Prostate gland (tissue), 2 donors: ENCODE results near the gene HS6ST3. TPM values are rescaled to one million over a fixed set of nuclear protein-coding genes. Genes with fewer than 3 reads are reported as not detected.

ENCODE experiments used
- DNase-seq: peaks from one replicate; pipeline ENCODE4 v3.0.0-alpha.2; 2019; ENCODE audit warnings: low spot score
- H3K27ac ChIP-seq, 2 donors: fragments of 200-600 bp; sonication (generic); 2 replicates each; pipeline ENCODE4 v1.5.1; 2017 to 2019
- H3K27me3 ChIP-seq: fragments of 200-600 bp; sonication (generic); replicated peaks from 2 replicates; pipeline ENCODE4 v1.5.1; 2019; ENCODE audit not compliant: insufficient read depth
- H3K36me3 ChIP-seq, 2 donors: fragments of 200-600 bp; sonication (generic); 1 replicate in 1 of 2; 2 replicates in 1 of 2; pipeline versions ENCODE4 v1.5.1 to v1.8.1; 2017 to 2019
- H3K4me1 ChIP-seq: fragments of 200-600 bp; sonication (generic); replicated peaks from 2 replicates; pipeline ENCODE4 v1.5.1; 2019
- H3K4me3 ChIP-seq, 2 donors: fragments of 200-600 bp; sonication (generic); 2 replicates each; pipeline ENCODE4 v1.5.1; 2017 to 2019
- H3K9me3 ChIP-seq: fragments of 200-600 bp; sonication (generic); 2 replicates; pipeline ENCODE4 v1.5.1; 2017
- POLR2A ChIP-seq: fragments of 450-650 bp; IDR thresholded peaks from one replicate; pipeline ENCODE4 v1.6.1; 2016; ENCODE audit warnings: antibody characterized with exemption, mild to moderate bottlenecking
- POLR2AphosphoS5 ChIP-seq: sonication (generic); formaldehyde crosslinking; IDR thresholded peaks from one replicate; pipeline ENCODE4 v1.6.1; 2017; ENCODE audit warnings: antibody characterized with exemption
- WGBS: methylation state at CpG from one replicate; pipeline ENCODE4 v1.1.5; 2018; 5-methylcytosine and 5-hydroxymethylcytosine counted together
- intact Hi-C: fragments of 100-400 bp; cut with DNase I; formaldehyde crosslinking; loops from one replicate; pipeline ENCODE4 v1.14.2; 2022
- total RNA-seq, 2 donors: library from RNA; depleted of rRNA; stranded (reverse); fragments of >200 nt; gene quantifications; one replicate each; pipeline ENCODE4 v1.1.0, GENCODE V29; 2016
- TF ChIP-seq, protein P1 (sequence below), 4 experiments: fragments of 200-600 bp in 2 of 4; fragments of 450-650 bp in 2 of 4; sonication (generic) in 2 of 4; IDR thresholded peaks; 1 replicate in 3 of 4; 2 replicates in 1 of 4; pipeline ENCODE4 v1.5.1; 2016 to 2019; ENCODE audit warnings: antibody characterized with exemption in 4 of 4, mild to moderate bottlenecking in 2 of 4, moderate library complexity in 2 of 4

Gene HS6ST3
- total RNA-seq, 2 donors from 2014 or later: 0.97 to 1.0 TPM

DNA sequence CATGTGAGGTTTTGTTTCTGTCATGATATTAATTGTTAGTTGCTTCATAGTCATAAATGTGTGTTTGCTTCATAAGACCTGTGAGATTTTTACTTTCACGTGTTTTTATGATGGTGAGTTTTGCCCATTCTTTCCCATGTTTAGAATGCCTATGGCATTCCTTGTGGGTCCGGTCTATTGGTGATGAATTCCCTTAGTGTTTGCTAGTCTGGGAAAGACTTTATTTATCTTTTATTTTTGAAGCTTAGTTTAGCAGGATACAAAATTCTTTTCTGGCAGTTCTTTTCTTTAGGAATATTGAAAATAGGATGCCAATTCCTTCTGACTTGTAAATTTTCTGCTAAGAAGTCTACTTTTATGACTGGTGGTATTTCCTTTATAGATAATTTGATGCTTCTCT, 571.7 kb downstream of the HS6ST3 start:
- Histone ChIP-seq H3K27ac (no peak overlapping the region), H3K4me3 (no peak overlapping the region), H3K4me1 (no peaks in the 10 kb centered on the region), H3K9me3 (no peaks in the 10 kb centered on the region), H3K27me3 (no peaks in the 10 kb centered on the region), H3K36me3 (no peaks in the 10 kb centered on the region)
- DNase-seq: no peak
- intact Hi-C loops: no loop called here
- 90% methylated on average over 2 of the region's 2 CpGs for WGBS
- TF ChIP-seq POLR2A (no peak), POLR2AphosphoS5 (no peak)
- TF ChIP-seq, protein P1, sequence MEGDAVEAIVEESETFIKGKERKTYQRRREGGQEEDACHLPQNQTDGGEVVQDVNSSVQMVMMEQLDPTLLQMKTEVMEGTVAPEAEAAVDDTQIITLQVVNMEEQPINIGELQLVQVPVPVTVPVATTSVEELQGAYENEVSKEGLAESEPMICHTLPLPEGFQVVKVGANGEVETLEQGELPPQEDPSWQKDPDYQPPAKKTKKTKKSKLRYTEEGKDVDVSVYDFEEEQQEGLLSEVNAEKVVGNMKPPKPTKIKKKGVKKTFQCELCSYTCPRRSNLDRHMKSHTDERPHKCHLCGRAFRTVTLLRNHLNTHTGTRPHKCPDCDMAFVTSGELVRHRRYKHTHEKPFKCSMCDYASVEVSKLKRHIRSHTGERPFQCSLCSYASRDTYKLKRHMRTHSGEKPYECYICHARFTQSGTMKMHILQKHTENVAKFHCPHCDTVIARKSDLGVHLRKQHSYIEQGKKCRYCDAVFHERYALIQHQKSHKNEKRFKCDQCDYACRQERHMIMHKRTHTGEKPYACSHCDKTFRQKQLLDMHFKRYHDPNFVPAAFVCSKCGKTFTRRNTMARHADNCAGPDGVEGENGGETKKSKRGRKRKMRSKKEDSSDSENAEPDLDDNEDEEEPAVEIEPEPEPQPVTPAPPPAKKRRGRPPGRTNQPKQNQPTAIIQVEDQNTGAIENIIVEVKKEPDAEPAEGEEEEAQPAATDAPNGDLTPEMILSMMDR (IDR thresholded peaks at IDR 0.05): no peak

DNA sequence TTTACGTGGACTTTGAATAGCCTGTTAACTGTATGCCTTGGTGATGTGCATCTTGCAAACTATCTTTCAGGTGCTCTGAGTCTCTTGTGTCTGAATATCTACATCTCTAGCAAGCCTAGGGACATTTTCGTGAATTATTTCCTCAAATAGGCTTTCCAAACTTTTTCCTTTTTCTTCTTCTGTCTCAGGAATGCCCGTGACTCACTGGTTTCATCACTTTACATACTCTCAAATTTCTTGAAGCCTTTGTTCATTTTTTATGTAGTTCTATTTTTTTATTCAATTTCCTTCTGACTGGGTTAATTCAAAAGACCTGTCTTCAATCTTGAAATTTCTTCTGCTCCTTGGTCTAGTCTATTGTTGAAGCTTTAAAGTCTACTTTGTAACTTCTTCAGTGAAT, 572.1 kb downstream of the HS6ST3 start:
- H3K4me1 ChIP-seq: no peaks in the 10 kb centered on the region
- intact Hi-C loops: no loop called here
- H3K27ac ChIP-seq: no peak overlapping the region
- H3K9me3 ChIP-seq: no peaks in the 10 kb centered on the region
- DNase-seq: no peak
- H3K36me3 ChIP-seq: no peaks in the 10 kb centered on the region
- no peak overlapping the region for H3K4me3 ChIP-seq
- no peaks in the 10 kb centered on the region for H3K27me3 ChIP-seq
- WGBS: 91% methylated on average over 3 of the region's 3 CpGs
- no peak for TF ChIP-seq POLR2A
- no peak for TF ChIP-seq POLR2AphosphoS5
- TF ChIP-seq, protein P1 (IDR thresholded peaks at IDR 0.05): no peak

DNA sequence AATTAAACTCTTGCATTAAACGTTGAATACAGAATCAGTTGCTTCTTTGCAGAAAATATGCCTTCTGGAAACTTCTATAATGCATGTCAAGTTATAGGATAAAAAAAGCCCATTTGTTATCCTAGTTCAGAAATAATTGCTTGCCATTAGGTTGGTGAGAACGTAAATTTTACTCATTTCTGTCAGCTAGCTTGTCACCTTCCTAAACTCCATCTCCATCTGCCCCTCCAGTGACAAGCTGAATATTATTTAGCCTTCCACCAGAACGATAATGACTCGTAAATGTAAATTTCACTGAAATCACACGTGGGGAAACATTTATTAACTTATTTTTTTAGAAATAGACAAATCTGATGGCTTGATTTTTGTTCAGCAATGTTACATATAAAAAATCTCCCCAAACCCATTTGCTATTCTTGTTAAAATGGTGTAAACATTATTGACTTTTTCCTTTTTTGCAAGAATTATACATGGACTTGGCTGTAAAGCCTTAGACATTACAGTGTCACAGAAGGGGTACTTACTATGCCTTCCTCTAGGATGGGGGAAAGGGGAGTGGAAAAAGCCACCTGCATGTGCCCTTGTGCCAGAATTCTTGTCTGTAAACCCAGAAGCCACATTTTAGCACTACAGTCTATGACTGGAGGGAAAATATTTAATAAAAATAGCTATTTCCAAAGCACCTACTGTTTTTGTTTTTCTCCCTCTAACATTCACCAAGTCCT, 577.5 kb downstream of the HS6ST3 start:
- H3K9me3 ChIP-seq: no peaks in the 10 kb centered on the region
- no peak overlapping the region for H3K4me3 ChIP-seq
- TF ChIP-seq POLR2A (no peak), POLR2AphosphoS5 (no peak)
- TF ChIP-seq, protein P1 (IDR thresholded peaks at IDR 0.05): no peak
- WGBS: 56% methylated on average over 5 of the region's 5 CpGs
- no peaks in the 10 kb centered on the region for H3K36me3 ChIP-seq
- H3K27ac ChIP-seq: no peak overlapping the region
- H3K27me3 ChIP-seq: no peaks in the 10 kb centered on the region
- DNase-seq: no peak
- H3K4me1 ChIP-seq: no peaks in the 10 kb centered on the region
- intact Hi-C loops: no loop called here

DNA sequence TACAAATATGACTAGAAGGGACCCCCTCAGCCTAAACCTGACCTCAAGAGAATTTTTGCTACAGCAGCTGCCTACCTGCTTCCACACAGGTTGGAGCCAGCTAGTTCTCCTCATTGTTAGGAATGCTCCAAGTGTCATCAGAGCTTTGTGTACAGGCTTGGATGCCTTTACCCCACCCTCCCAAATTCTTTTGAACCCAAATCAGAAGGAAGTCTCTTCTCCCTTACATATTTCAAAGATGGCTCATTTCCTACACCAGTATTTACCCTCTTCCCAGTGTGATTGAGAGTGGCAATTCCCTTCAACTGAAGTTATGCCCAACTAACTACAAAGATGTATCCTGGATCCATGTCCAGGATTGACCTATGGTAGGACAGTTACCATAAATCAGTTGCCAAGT, 581.2 kb downstream of the HS6ST3 start:
- intact Hi-C loops: no loop called here
- DNase-seq: no peak
- Histone ChIP-seq H3K36me3 (no peaks in the 10 kb centered on the region), H3K27me3 (no peaks in the 10 kb centered on the region), H3K4me1 (no peaks in the 10 kb centered on the region), H3K9me3 (no peaks in the 10 kb centered on the region), H3K27ac (no peak overlapping the region), H3K4me3 (no peak overlapping the region)
- no peak for TF ChIP-seq POLR2AphosphoS5
- TF ChIP-seq, protein P1 (IDR thresholded peaks at IDR 0.05): no peak
- TF ChIP-seq POLR2A: no peak

DNA sequence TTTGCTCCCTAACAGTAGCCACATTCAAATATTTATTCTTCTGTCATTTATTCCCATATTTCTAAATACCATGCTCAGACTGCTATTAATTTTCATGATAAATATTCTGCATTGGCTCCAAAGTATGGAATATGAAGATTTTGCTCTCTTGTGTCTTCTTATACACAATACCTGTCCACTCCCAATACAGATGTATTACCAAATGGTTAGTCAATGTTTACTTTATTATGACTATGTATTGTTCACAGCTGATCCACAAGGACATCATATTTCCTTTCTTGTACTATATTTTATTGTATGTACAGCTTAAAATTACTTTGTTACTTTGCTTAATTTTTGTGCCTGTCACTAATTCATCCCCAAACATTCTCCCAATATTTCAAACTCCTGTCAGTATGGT, 582.1 kb downstream of the HS6ST3 start:
- TF ChIP-seq, protein P1 (IDR thresholded peaks at IDR 0.05): no peak
- TF ChIP-seq POLR2A (no peak), POLR2AphosphoS5 (no peak)
- no peaks in the 10 kb centered on the region for H3K27me3 ChIP-seq
- intact Hi-C loops: no loop called here
- H3K36me3 ChIP-seq: no peaks in the 10 kb centered on the region
- no peak overlapping the region for H3K4me3 ChIP-seq
- H3K4me1 ChIP-seq: no peaks in the 10 kb centered on the region
- H3K27ac ChIP-seq: no peak overlapping the region
- DNase-seq: no peak
- H3K9me3 ChIP-seq: no peaks in the 10 kb centered on the region
